HEK293 (cell line): Measurements from ENCODE around the gene SEC63.

Experiments
- CTCF ChIA-PET: fragments of 350-600 bp; formaldehyde crosslinking; extraction: SDS; loops from one replicate; lab custom pipeline; 2021; ENCODE audit warnings: antibody characterized with exemption; lab: Yijun Ruan, JAX
- POLR2A ChIA-PET: fragments of 300-600 bp; formaldehyde crosslinking; extraction: SDS; loops from one replicate; lab custom pipeline; 2020; ENCODE audit warnings: antibody characterized with exemption, inconsistent platforms; lab: Yijun Ruan, JAX
- H3K27ac ChIP-seq: fragments of 200-500 bp; sonication (Bioruptor generic); 2 replicates; pipeline ENCODE4 v1.5.1; 2014; ENCODE audit warnings: low read depth, low read length, control low read depth, inconsistent platforms; ENCODE audit errors: extremely low read depth
- H3K36me3 ChIP-seq, 2 experiments: fragments of 200-500 bp in 1 of 2; sonication (Bioruptor generic) in 1 of 2; 1 replicate in 1 of 2; 2 replicates in 1 of 2; pipeline ENCODE4 v1.5.1; 2014 to 2017; ENCODE audit warnings: inconsistent platforms in 2 of 2, low read length in 2 of 2; ENCODE audit not compliant: control insufficient read depth in 2 of 2, insufficient read depth in 1 of 2
- H3K4me1 ChIP-seq: fragments of 200-500 bp; sonication (Bioruptor generic); 2 replicates; pipeline ENCODE4 v1.5.1; 2014; ENCODE audit warnings: mild to moderate bottlenecking, low read length, inconsistent platforms; ENCODE audit not compliant: control insufficient read depth, insufficient read depth
- H3K4me3 ChIP-seq: 2 replicates; pipeline ENCODE4 v1.5.1; 2011; ENCODE audit warnings: low read depth, mild to moderate bottlenecking, control low read depth, low read length, moderate library complexity
- H3K9me3 ChIP-seq: fragments of 200-500 bp; sonication (Bioruptor generic); 2 replicates; pipeline ENCODE4 v1.5.1; 2014; ENCODE audit warnings: low read depth, low read length, inconsistent platforms; ENCODE audit not compliant: control insufficient read depth, insufficient read depth
- BCL11A ChIP-seq: fragments of 450-650 bp; formaldehyde crosslinking; IDR thresholded peaks from 2 replicates; pipeline ENCODE4 v1.5.1; 2016; ENCODE audit warnings: low read depth, missing biosample characterization, missing genetic modification characterization
- CTCF ChIP-seq: fragments of 450-650 bp; formaldehyde crosslinking; IDR thresholded peaks from 2 replicates; pipeline ENCODE4 v1.5.1; 2016; ENCODE audit warnings: missing biosample characterization, missing genetic modification characterization
- FEZF1 ChIP-seq: fragments of 450-650 bp; formaldehyde crosslinking; IDR thresholded peaks from 2 replicates; pipeline ENCODE4 v1.5.1; 2016; ENCODE audit warnings: missing biosample characterization, missing genetic modification characterization
- IKZF3 ChIP-seq: fragments of 450-650 bp; IDR thresholded peaks from 2 replicates; pipeline ENCODE4 v1.5.0; 2018; ENCODE audit warnings: missing biosample characterization, mild to moderate bottlenecking, missing genetic modification characterization, moderate library complexity
- KLF7 ChIP-seq: fragments of 450-650 bp; formaldehyde crosslinking; IDR thresholded peaks from 2 replicates; pipeline ENCODE4 v1.5.1; 2016; ENCODE audit warnings: missing biosample characterization, missing genetic modification characterization, borderline replicate concordance
- OSR2 ChIP-seq: fragments of 450-650 bp; formaldehyde crosslinking; IDR thresholded peaks from 2 replicates; pipeline ENCODE4 v1.5.1; 2016; ENCODE audit warnings: missing biosample characterization, missing genetic modification characterization
- PATZ1 ChIP-seq: fragments of 450-650 bp; formaldehyde crosslinking; IDR thresholded peaks from 2 replicates; pipeline ENCODE4 v1.5.1; 2016; ENCODE audit warnings: missing biosample characterization, missing genetic modification characterization
- REPIN1 ChIP-seq: fragments of 450-650 bp; formaldehyde crosslinking; IDR thresholded peaks from 2 replicates; pipeline ENCODE4 v1.5.1; 2017; ENCODE audit warnings: missing biosample characterization, missing genetic modification characterization, low read depth
- SP7 ChIP-seq: fragments of 450-650 bp; formaldehyde crosslinking; IDR thresholded peaks from 2 replicates; pipeline ENCODE4 v1.5.1; 2016; ENCODE audit warnings: missing biosample characterization, missing genetic modification characterization
- TRIM28 ChIP-seq: IDR thresholded peaks from 2 replicates; pipeline ENCODE4 v1.6.1; 2011; ENCODE audit warnings: low read length, control low read depth, borderline replicate concordance
- TSHZ1 ChIP-seq: fragments of 450-650 bp; formaldehyde crosslinking; IDR thresholded peaks from 2 replicates; pipeline ENCODE4 v1.5.1; 2016; ENCODE audit warnings: missing biosample characterization, missing genetic modification characterization, borderline replicate concordance
- ZBTB11 ChIP-seq: fragments of 450-650 bp; formaldehyde crosslinking; conservative IDR thresholded peaks from 2 replicates; pipeline ENCODE4 v1.5.1; 2016; ENCODE audit warnings: low read depth, missing biosample characterization, missing genetic modification characterization
- ZBTB17 ChIP-seq: fragments of 450-650 bp; formaldehyde crosslinking; IDR thresholded peaks from 2 replicates; pipeline ENCODE4 v1.5.1; 2016; ENCODE audit warnings: missing biosample characterization, missing genetic modification characterization
- ZBTB21 ChIP-seq: fragments of 450-650 bp; formaldehyde crosslinking; IDR thresholded peaks from 2 replicates; pipeline ENCODE4 v1.5.1; 2017; ENCODE audit warnings: missing biosample characterization, missing genetic modification characterization
- ZBTB44 ChIP-seq: fragments of 450-650 bp; IDR thresholded peaks from 2 replicates; pipeline ENCODE4 v1.5.1; 2018; ENCODE audit warnings: missing biosample characterization, mild to moderate bottlenecking, missing genetic modification characterization
- ZNF155 ChIP-seq: fragments of 450-650 bp; formaldehyde crosslinking; IDR thresholded peaks from 2 replicates; pipeline ENCODE4 v1.5.1; 2016; ENCODE audit warnings: missing biosample characterization, missing genetic modification characterization
- ZNF223 ChIP-seq: fragments of 450-650 bp; formaldehyde crosslinking; IDR thresholded peaks from 2 replicates; pipeline ENCODE4 v1.5.1; 2016; ENCODE audit warnings: missing biosample characterization, missing genetic modification characterization
- ZNF311 ChIP-seq: fragments of 450-650 bp; formaldehyde crosslinking; IDR thresholded peaks from 2 replicates; pipeline ENCODE4 v1.5.1; 2017; ENCODE audit warnings: missing biosample characterization, missing genetic modification characterization, borderline replicate concordance
- ZNF626 ChIP-seq: fragments of 450-650 bp; sonication (Bioruptor Pico); formaldehyde crosslinking; IDR thresholded peaks from 2 replicates; pipeline ENCODE4 v1.5.1; 2018; ENCODE audit warnings: missing biosample characterization, missing genetic modification characterization, inconsistent platforms
- ZNF707 ChIP-seq: fragments of 450-650 bp; formaldehyde crosslinking; IDR thresholded peaks from 2 replicates; pipeline ENCODE4 v1.5.1; 2016; ENCODE audit warnings: missing biosample characterization, missing genetic modification characterization
- ZSCAN30 ChIP-seq: fragments of 450-650 bp; IDR thresholded peaks from 2 replicates; pipeline ENCODE4 v1.5.1; 2018; ENCODE audit warnings: missing biosample characterization, mild to moderate bottlenecking, missing genetic modification characterization, moderate library complexity
- ZSCAN5A ChIP-seq: fragments of 450-650 bp; formaldehyde crosslinking; IDR thresholded peaks from 2 replicates; pipeline ENCODE4 v1.5.1; 2016; ENCODE audit warnings: missing biosample characterization, missing genetic modification characterization

The SEC63 gene

GRCh38 chr6:107820338-107821261 lies 137.4 kb downstream of the SEC63 start (continued):
- TF ChIP-seq ZNF626 (tag by site-specific recombination) (no peak), ZBTB21 (no peak), ZNF311 (no peak), ZNF707 (tag by site-specific recombination) (no peak), ZBTB11 (tag by site-specific recombination) (no peak)

GRCh38 chr6:107819964-107820337 lies 138.1 kb downstream of the SEC63 start:
- POLR2A ChIA-PET, result no interaction called here
- H3K9me3 ChIP-seq, result no peaks in the 10 kb centered on the region
- no peak overlapping the region for H3K4me3 ChIP-seq
- CTCF ChIA-PET, result interaction anchor here (0.6 to 5.1 kb wide), 3 partner anchors 17 to 302 kb away, joined by 3 to 31 read pairs (median 3); no protein-coding TSS in a partner anchor
- peak overlapping the region; percentile 32; the same call in 1 of the 2 replicates for H3K27ac ChIP-seq
- no peaks in the 10 kb centered on the region for H3K36me3 ChIP-seq
- peaks cover 11% of the 10 kb centered on the region for H3K4me1 ChIP-seq
- TF ChIP-seq ZNF155 (tag by site-specific recombination), result no peak
- TF ChIP-seq SP7 (tag by site-specific recombination), result peak; percentile 96
- 0 out of 2 replicates have a peak, but pooled peaks have one; percentile 13 for TF ChIP-seq ZSCAN30 (tag by site-specific recombination)
- no peak for TF ChIP-seq BCL11A (tag by site-specific recombination)
- TF ChIP-seq ZBTB44, result peak; percentile 97
- no peak for TF ChIP-seq REPIN1 (tag by site-specific recombination)
- TF ChIP-seq KLF7, result no peak
- no peak for TF ChIP-seq IKZF3 (tag by site-specific recombination)
- no peak for TF ChIP-seq TSHZ1 (tag by site-specific recombination)
- TF ChIP-seq FEZF1 (tag by site-specific recombination), result peak; percentile 89
- no peak for TF ChIP-seq CTCF
- TF ChIP-seq PATZ1 (tag by site-specific recombination), result no peak
- TF ChIP-seq ZSCAN5A (tag by site-specific recombination), result no peak
- TF ChIP-seq ZNF223 (tag by site-specific recombination), result no peak
- peak; percentile 50; the same call in 1 of the 2 replicates for TF ChIP-seq TRIM28
- peak; percentile 2 for TF ChIP-seq OSR2 (tag by site-specific recombination)
- TF ChIP-seq ZBTB17 (tag by site-specific recombination), result no peak
